Ascending aorta (tissue), 2 donors: Measurements from ENCODE around the gene OXLD1. TPM values are rescaled to one million over a fixed set of nuclear protein-coding genes. Genes with fewer than 3 reads are reported as not detected.

Experiments used
- DNase-seq, 2 donors: peaks; one replicate each; pipeline ENCODE4 v3.0.0-alpha.2; 2019; ENCODE audit warnings: low spot score in 2 of 2
- H3K27ac ChIP-seq, 2 donors: fragments of 200-600 bp; sonication (generic); one replicate each; pipeline ENCODE4 v1.5.1; 2016 to 2017; ENCODE audit warnings: mild to moderate bottlenecking in 1 of 2
- H3K27me3 ChIP-seq: fragments of 200-600 bp; sonication (generic); one replicate; pipeline ENCODE4 v1.5.1; 2017
- H3K36me3 ChIP-seq, 2 donors: fragments of 200-600 bp; sonication (generic); one replicate each; pipeline ENCODE4 v1.5.1; 2016
- H3K4me1 ChIP-seq, 2 donors: fragments of 200-600 bp; sonication (generic); one replicate each; pipeline ENCODE4 v1.5.1; 2016 to 2017; ENCODE audit warnings: mild to moderate bottlenecking in 1 of 2
- H3K4me3 ChIP-seq, 2 donors: fragments of 200-600 bp; sonication (generic); one replicate each; pipeline ENCODE4 v1.5.1; 2016 to 2017; ENCODE audit warnings: mild to moderate bottlenecking in 1 of 2
- H3K9me3 ChIP-seq, 2 donors: fragments of 200-600 bp; sonication (generic); one replicate each; pipeline ENCODE4 v1.5.1; 2016
- intact Hi-C: fragments of 100-400 bp; cut with DNase I; formaldehyde crosslinking; loops from one replicate; pipeline ENCODE4 v1.15.1; 2023
- total RNA-seq: library from RNA; depleted of rRNA; stranded (reverse); fragments of >200 nt; gene quantifications from one replicate; pipeline ENCODE4 v1.1.0, GENCODE V29; 2016
- TF ChIP-seq, protein P1 (sequence below), 3 experiments: fragments of 200-600 bp in 2 of 3; fragments of 450-650 bp in 1 of 3; sonication (generic) in 2 of 3; IDR thresholded peaks; one replicate each; pipeline ENCODE4 v1.5.1; 2016 to 2019; ENCODE audit warnings: antibody characterized with exemption in 3 of 3, mild to moderate bottlenecking in 1 of 3, moderate library complexity in 1 of 3

OXLD1 gene
- total RNA-seq, 1 donor from 2014 or later, result 96.1 TPM

DNA sequence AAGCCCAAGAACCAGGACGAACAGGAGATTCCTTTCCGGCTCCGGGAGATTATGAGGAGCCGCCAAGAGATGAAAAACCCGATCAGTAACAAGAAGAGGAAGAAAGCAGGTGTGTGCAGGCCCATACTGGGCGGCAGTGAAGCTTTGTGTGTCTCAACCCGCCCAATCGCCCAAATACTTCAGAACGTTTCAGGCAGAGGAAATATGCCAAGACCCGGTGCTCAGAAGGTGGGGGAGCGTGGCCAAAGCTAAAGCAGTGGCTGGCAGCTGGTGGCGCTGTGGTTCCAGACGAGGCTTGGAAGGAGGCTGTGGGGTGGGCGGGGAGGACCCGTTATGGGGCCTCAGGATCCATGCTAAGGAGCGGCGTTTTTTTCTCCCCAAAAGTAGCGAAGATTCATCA is 1.3 kb upstream of the OXLD1 start:
- Histone ChIP-seq H3K4me1 (peaks cover 3 to 17% of the 10 kb centered on the region in 2 donors), H3K27me3 (no peaks in the 10 kb centered on the region), H3K9me3 (no peaks in the 10 kb centered on the region), H3K4me3 (peak overlapping the region in 1 of 2 donors; percentile 68), H3K36me3 (peaks cover 29 to 36% of the 10 kb centered on the region in 2 donors), H3K27ac (no peak overlapping the region)
- intact Hi-C loops, result no loop called here
- DNase-seq, result no peak
- TF ChIP-seq, protein P1, sequence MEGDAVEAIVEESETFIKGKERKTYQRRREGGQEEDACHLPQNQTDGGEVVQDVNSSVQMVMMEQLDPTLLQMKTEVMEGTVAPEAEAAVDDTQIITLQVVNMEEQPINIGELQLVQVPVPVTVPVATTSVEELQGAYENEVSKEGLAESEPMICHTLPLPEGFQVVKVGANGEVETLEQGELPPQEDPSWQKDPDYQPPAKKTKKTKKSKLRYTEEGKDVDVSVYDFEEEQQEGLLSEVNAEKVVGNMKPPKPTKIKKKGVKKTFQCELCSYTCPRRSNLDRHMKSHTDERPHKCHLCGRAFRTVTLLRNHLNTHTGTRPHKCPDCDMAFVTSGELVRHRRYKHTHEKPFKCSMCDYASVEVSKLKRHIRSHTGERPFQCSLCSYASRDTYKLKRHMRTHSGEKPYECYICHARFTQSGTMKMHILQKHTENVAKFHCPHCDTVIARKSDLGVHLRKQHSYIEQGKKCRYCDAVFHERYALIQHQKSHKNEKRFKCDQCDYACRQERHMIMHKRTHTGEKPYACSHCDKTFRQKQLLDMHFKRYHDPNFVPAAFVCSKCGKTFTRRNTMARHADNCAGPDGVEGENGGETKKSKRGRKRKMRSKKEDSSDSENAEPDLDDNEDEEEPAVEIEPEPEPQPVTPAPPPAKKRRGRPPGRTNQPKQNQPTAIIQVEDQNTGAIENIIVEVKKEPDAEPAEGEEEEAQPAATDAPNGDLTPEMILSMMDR (IDR thresholded peaks at IDR 0.05), result no peak

DNA sequence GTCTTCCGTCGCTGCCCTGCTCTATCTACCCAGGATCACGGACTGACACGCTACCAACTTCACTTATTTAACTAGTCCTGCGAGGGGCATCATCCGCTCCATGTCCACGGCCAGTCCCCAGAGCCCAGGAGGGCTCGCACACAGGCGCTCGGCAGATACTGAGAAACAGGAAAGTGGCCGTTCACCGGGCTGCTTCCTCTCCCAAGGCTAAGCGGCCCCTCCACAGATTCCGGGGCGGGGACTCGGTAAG is 388 bp downstream of the OXLD1 start:
- peaks cover 16 to 20% of the 10 kb centered on the region in 2 donors for H3K36me3 ChIP-seq
- H3K27ac ChIP-seq, result peak overlapping the region; percentile 65 to 80
- intact Hi-C loops, result loop anchor here (1.0 kb wide), 3 partner anchors 17 to 46 kb away; partner anchors contain the start of genes ARL16, NPLOC4, SLC25A10 and TSPAN10
- H3K4me3 ChIP-seq, result peak overlapping the region; percentile 68 to 69
- TF ChIP-seq, protein P1 (IDR thresholded peaks at IDR 0.05), result no peak
- no peak for DNase-seq
- peaks cover 3 to 17% of the 10 kb centered on the region in 2 donors for H3K4me1 ChIP-seq
- no peaks in the 10 kb centered on the region for H3K27me3 ChIP-seq
- no peaks in the 10 kb centered on the region for H3K9me3 ChIP-seq

DNA sequence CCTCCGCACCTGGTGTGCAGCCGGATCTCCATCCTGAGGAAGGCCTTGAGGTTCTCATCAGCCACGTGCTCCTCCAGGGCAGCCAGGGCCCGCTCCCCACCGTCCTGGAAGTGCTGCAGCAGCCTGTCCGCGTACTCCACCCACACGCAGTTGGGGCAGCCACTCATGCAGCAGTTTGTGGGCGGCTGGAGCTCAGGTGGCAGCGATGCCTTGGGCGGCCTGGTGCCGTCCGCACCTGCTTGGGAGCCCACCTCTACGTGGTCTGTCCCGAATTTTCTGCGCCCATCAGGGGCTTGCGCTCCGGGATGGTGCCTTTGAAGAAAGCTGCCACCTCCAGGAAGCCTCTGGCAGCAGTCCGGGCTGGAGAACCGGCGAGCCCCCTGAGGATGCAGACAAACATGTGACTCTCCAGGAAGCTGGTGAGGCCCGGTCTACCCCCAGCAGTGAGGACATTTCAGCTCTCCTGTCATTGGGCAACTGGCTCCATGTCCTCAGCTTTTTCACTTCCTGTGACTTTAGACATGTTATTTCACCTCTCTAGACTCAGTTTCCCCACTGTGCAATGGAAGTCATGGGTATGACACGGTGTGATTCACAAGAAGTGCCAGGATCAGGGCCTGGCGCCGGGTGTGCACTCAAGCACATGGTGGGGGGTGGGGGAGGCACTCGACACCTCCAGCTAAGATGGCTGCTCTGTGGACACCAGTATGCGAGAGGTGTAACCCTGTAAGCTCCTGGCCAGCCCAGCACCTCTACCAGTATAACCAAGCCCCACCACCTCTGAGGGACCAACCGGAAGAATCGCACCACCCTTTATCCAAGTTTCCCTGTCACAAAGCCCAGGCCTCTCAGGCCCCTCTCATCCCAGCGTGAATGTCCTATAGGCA is 957 bp downstream of the OXLD1 start:
- Histone ChIP-seq H3K27ac (peak overlapping the region; percentile 65 to 80), H3K9me3 (no peaks in the 10 kb centered on the region), H3K4me3 (peak overlapping the region; percentile 68 to 69), H3K4me1 (peaks cover 3 to 17% of the 10 kb centered on the region in 2 donors), H3K27me3 (no peaks in the 10 kb centered on the region), H3K36me3 (peaks cover 10 to 14% of the 10 kb centered on the region in 2 donors)
- DNase-seq, result no peak
- TF ChIP-seq, protein P1 (IDR thresholded peaks at IDR 0.05), result no peak
- intact Hi-C loops, result loop anchor here (1.0 kb wide), 3 partner anchors 18 to 47 kb away; partner anchors contain the start of genes ARL16, NPLOC4, SLC25A10 and TSPAN10

DNA sequence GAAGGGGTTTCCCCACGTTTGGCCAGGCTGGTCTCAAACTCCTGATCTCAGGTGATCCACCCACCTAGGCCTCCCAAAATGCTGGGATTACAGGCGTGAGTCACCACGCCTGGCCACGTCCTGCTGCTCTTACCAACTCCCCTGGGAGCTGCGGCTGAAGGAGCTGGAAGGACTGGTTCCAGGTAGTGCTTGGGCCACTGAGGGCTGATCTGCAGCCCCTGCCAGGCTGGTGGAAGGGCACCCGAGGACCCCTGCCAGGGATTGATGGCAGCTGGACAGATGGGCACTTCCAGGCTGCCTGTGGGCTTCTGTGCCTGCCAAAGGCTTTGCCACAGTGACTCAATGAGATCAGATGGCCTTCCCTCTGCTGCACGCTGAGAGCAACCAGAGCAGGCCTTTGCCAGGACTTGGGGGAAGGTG is 2.3 kb downstream of the OXLD1 start:
- TF ChIP-seq, protein P1 (IDR thresholded peaks at IDR 0.05), result no peak
- Histone ChIP-seq H3K9me3 (no peaks in the 10 kb centered on the region), H3K27ac (no peak overlapping the region), H3K4me3 (no peak overlapping the region), H3K27me3 (no peaks in the 10 kb centered on the region), H3K4me1 (peaks cover 3 to 17% of the 10 kb centered on the region in 2 donors), H3K36me3 (peaks cover 0 to under 1% of the 10 kb centered on the region in 2 donors)
- intact Hi-C loops, result no loop called here
- DNase-seq, result no peak

DNA sequence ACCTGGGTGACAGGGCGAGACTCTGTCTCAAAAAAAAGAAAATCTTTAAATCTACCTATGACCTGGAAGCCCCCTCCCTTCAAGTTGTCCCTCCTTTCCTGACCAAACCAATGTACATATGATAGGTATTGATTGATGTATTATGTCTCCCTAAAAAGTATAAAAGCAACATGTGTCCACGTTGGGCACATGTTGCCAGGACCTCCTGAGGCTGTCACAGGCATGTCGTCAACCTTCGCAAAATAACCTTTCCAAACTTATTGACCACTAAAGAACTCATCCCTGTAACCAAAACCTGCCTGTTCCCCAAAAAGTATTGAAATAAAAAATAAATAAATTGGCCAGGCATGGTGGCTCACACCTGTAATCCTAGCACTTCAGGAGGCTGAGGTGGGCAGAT is 4.4 kb downstream of the OXLD1 start:
- Histone ChIP-seq H3K4me3 (no peak overlapping the region), H3K27ac (no peak overlapping the region), H3K9me3 (no peaks in the 10 kb centered on the region), H3K4me1 (peaks cover 3 to 9% of the 10 kb centered on the region in 2 donors), H3K36me3 (no peaks in the 10 kb centered on the region), H3K27me3 (no peaks in the 10 kb centered on the region)
- DNase-seq, result no peak
- intact Hi-C loops, result no loop called here
- TF ChIP-seq, protein P1 (IDR thresholded peaks at IDR 0.05), result no peak
